ENCODE measurements around the gene PCDH9. TPM values are rescaled to one million over a fixed set of nuclear protein-coding genes. Genes with fewer than 3 reads are reported as not detected.

The PCDH9 gene
- total and polyA plus RNA-seq, 2 of the 4 experiments (the other 2 are of a cell fraction): 2.2 to 10.2 TPM

- H3K18ac ChIP-seq (ENCODE audit: low read depth, low read length): no peak overlapping the region
- no peaks in the 10 kb centered on the region for H3K79me1 ChIP-seq (ENCODE audit: low read depth in 1 of 2, low read length in 2 of 2)
- no peak overlapping the region for H2BK20ac ChIP-seq (ENCODE audit: low read depth, low read length)
- ATAC-seq (ENCODE audit: low read depth): no peak
- H2AFZ ChIP-seq (replicated peaks; ENCODE audit: low read length, poor library complexity): no peak overlapping the region
- CTCF ChIA-PET: no interaction called here
- no peak overlapping the region for H2BK15ac ChIP-seq (ENCODE audit: low read depth, low read length)
- H3K4ac ChIP-seq (ENCODE audit: low read depth, low read length): no peak overlapping the region
- no peak overlapping the region for H3K14ac ChIP-seq (replicated peaks; ENCODE audit: low read depth, low read length)
- H2AK5ac ChIP-seq (ENCODE audit: low read depth, low read length): no peak overlapping the region
- no peaks in the 10 kb centered on the region for H4K20me1 ChIP-seq (ENCODE audit: insufficient read depth, low read length)
- H3K56ac ChIP-seq (ENCODE audit: extremely low read depth, insufficient read depth, low read length): no peak overlapping the region
- no peak overlapping the region for H4K8ac ChIP-seq (ENCODE audit: low read depth in 2 of 2, low read length in 2 of 2)
- H3K9me1 ChIP-seq (ENCODE audit: insufficient read depth, low read length): peaks cover 2% of the 10 kb centered on the region; the same call in 1 of the 2 replicates
- H3K27me3 ChIP-seq (ENCODE audit: control insufficient read depth, insufficient read depth, low read length): no peaks in the 10 kb centered on the region
- no peak overlapping the region for H3K27ac ChIP-seq (ENCODE audit: insufficient read depth, low read length)
- H4K91ac ChIP-seq (ENCODE audit: insufficient read depth, low read depth, low read length): no peak overlapping the region
- no peak overlapping the region for H4K5ac ChIP-seq (ENCODE audit: low read depth, low read length)
- H3K4me3 ChIP-seq (ENCODE audit: insufficient read depth, low read depth, low read length): no peak overlapping the region
- no peak overlapping the region for H3K4me2 ChIP-seq (ENCODE audit: low read depth, low read length)
- no TSS peak for BruUV-seq (replicated peaks)
- in situ Hi-C loops (cut with MboI; ENCODE audit: low sequenced_read_pairs): no loop called here
- no peaks in the 10 kb centered on the region for H3K4me1 ChIP-seq (ENCODE audit: control insufficient read depth, insufficient read depth, low read length)
- dilution Hi-C loops (cut with HindIII; ENCODE audit: low sequenced_read_pairs, unreplicated experiment): no loop called here
- H3K23ac ChIP-seq (ENCODE audit: low read depth, low read length): no peak overlapping the region
- H2BK5ac ChIP-seq (ENCODE audit: low read depth, low read length, poor library complexity, severe bottlenecking): no peak overlapping the region
- H3K9me3 ChIP-seq (ENCODE audit: control insufficient read depth, insufficient read depth, low read length): no peaks in the 10 kb centered on the region
- H3K9ac ChIP-seq (ENCODE audit: low read depth, low read length): no peak overlapping the region
- no peaks in the 10 kb centered on the region for H3K36me3 ChIP-seq (ENCODE audit: control insufficient read depth, insufficient read depth, low read length)
- no peak overlapping the region for H2BK120ac ChIP-seq (ENCODE audit: low read depth, low read length)
- no peak for TF ChIP-seq POLR2A (IDR thresholded peaks at IDR 0.05; ENCODE audit: low read depth, low read length)
- TF ChIP-seq FOS (IDR thresholded peaks at IDR 0.05; ENCODE audit: low read depth, low read length): no peak
- no peak for TF ChIP-seq BHLHE40 (IDR thresholded peaks at IDR 0.05; ENCODE audit: low read depth, low read length)
- no peak for TF ChIP-seq CHD1 (IDR thresholded peaks at IDR 0.05; ENCODE audit: low read depth, low read length)
- TF ChIP-seq CTCF (conservative IDR thresholded peaks at IDR 0.05; ENCODE audit: low read depth, low read length): no peak
- no peak for TF ChIP-seq SMC3 (IDR thresholded peaks at IDR 0.05; ENCODE audit: low read depth, low read length)
- TF ChIP-seq MAZ (IDR thresholded peaks at IDR 0.05; ENCODE audit: borderline replicate concordance, low read depth, low read length): no peak
- TF ChIP-seq NFE2L2 (IDR thresholded peaks at IDR 0.05; ENCODE audit: low read depth, low read length): no peak
- TF ChIP-seq USF2 (IDR thresholded peaks at IDR 0.05; ENCODE audit: low read depth, low read length): no peak
- no peak for TF ChIP-seq RFX5 (IDR thresholded peaks at IDR 0.05; ENCODE audit: low read depth, low read length)
- TF ChIP-seq ELK1 (IDR thresholded peaks at IDR 0.05; ENCODE audit: borderline replicate concordance, low read depth, low read length): no peak
- no peak for TF ChIP-seq CEBPB (IDR thresholded peaks at IDR 0.05; ENCODE audit: low read depth, low read length)
- TF ChIP-seq MAFK (IDR thresholded peaks at IDR 0.05; ENCODE audit: low read depth, low read length): no peak
- TF ChIP-seq RAD21 (IDR thresholded peaks at IDR 0.05; ENCODE audit: low read length): no peak
- no peak for TF ChIP-seq MXI1 (IDR thresholded peaks at IDR 0.05; ENCODE audit: borderline replicate concordance, low read depth, low read length)
- POLR2A ChIA-PET (ENCODE audit: unreplicated experiment): no interaction called here
- no peak for DNase-seq
- intact Hi-C loops (cut with micrococcal nuclease): no loop called here
- no peak overlapping the region for H2AK9ac ChIP-seq (replicated peaks; ENCODE audit: low read depth, low read length, poor library complexity)
These were observed 799.4 kb downstream of the PCDH9 start for GRCh38 chr13:66430728-66431127.

Data from IMR-90 (cell line).